Activated CD4-positive, CD25-positive, alpha-beta regulatory T cell treated with anti-CD3 and anti-CD28 coated beads, Interleukin-2, amount 50 U/mL, for 16 hours (primary cell): Measurements from ENCODE around the gene ACCS.

ENCODE experiments used
- DNase-seq: peaks from one replicate; pipeline ENCODE4 v3.0.0-alpha.2; 2020; ENCODE audit warnings: low read depth, low spot score

ACCS gene

DNA sequence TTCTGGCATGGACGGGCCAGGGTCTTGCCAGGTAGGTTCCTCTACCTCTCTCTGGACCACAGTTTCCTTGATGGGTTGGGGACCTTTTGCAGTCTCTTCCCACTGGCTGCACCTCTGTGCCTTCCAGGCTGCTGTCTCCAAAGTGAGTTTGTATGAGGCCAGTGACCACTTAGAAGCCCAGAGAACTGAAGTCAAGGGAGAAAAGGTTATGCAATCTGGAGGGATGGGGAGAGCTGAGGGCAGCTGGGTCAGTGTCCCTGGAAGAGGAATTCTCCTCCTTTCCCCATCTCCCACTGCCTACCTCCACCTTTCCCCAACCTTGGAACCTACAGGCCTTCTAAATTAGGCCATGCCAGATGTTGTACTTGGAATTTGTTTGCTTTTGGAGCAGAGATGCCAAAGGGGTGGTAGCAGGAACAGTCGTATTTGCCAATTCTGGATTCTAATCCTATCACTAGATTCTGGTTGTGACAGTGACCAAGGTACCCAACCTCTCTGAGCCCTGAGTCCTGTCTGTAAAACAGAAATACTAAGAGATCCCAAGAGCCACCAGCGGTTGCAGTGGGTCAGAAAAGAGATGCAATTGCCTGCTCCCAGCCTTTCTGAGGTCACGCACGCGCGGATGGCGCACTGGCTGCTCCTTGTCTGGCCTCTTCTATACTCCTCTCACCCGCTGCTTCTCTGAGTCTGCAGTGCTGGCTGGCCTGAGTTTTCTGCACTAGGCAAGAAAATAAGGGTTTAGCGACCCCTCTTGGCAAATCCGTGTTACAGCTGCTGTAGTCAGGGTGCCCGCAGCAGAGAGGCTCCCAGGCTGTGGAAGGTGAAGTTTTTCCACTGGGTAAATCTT lies 29.0 kb upstream of the ACCS start:
- no peak for DNase-seq

DNA sequence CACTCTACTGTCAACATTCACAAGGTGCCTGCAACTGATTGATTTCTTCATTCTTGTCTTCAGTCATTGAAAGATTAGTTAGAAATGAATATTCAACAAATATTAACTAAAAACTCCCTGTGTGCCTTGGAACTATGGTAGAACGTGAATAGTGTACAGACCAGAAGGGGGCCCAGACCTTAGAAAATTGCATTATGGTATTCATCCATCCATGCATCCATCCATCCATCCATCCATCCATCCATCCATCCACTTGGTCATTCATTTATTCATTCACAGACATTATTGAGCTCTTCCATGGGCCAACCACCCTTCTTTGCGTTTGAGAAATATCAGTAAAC lies 28.4 kb upstream of the ACCS start:
- no peak for DNase-seq

DNA sequence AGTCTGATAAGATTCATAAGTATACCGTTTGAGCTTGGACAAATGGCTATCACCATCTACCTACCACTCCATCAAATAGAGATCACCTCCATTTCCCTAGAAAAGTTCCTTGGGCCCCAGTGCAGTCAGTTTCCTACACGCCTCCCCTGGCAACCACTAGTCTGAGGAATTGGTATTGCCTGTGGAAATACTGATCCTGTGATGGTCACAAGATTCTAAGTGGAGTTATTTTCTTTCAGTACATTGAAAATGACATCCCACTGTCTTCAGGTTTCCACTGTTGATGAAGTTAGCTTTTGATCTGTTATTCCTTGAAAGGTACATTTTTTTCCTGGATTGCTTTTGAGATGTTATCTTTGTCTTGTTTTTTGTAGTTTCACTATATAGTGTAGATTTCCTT lies 22.9 kb upstream of the ACCS start:
- no peak for DNase-seq

DNA sequence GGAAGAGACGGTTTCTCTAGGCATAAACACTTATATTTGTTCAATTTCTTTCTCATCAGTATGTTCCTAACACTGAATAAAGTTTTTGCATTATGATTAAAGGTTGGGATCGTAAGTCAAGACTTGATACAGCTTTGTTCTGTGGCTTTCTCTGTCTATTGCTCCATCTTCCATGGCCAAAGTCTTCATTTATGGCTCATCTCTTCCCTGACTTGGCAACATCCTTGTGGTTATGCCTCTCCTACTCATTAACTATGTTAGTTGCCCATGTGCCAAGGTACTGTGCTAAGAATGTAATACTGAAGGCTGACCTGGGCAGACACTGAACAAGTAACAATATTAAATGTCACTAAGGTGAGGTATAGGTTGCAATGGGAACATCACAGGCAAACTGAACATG lies 19.9 kb upstream of the ACCS start:
- no peak for DNase-seq

DNA sequence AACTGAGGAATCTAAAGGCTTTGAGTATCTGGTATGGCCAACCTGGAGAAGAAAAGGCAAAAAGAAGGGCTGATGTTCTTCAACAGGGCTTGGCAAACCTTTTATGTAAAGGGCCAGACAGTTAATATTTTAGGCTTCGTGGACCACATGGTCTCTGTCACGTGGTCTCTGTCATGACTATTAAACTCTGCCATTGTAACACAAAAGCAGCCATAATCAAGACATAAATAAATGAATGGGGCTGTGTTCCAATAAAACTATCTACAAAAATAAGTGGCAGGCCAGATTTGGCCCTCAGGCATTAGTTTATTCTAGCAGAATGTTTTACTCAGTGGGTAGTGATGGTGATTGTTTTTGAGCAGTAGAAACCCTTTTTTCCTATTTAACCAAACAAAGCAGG lies 18.8 kb upstream of the ACCS start:
- DNase-seq = no peak

DNA sequence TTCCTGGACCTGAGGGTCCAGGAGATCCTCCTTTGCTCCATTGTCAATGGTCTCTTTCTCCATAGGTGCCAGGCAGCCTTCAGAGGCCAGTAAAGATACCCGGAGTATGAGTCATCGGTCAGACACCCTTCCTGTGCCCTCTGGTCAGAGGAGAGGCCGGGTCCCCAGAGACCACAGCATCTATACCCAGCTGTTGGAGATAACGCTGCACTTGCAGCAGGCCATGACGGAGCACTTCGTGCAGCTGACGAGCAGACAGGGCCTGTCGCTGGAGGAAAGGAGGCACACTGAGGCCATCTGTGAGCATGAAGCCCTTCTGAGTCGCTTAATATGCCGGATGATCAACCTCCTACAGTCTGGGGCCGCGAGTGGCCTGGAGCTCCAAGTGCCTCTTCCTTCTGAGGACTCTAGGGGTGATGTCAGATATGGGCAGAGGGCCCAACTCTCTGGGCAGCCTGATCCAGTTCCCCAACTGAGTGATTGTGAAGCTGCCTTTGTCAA lies 18.1 kb upstream of the ACCS start, which contains the start of gene ACCSL:
Gene ACCSL, plus strand, starts transcription at position 51 of the 501 bp plus-strand sequence. Its CDS starts 56 bp downstream, at position 107.
- no peak for DNase-seq

DNA sequence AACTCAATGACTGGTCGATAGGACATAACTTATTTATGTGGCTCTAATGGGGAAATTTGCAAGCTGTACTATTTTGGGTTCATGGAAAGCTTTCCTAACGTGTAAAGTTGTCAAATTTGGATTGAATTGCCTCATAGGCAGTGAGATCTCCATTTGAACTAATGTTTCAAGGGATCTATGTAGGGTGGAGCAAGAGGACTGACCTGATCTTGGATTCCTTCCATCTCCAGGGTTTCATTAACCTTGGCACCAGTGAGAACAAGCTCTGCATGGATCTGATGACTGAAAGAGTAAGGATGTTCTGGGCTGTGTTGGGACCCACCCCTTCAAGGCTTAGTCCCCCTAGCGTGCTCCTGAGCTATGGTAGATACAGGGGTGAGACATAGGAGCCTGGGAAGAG lies 16.2 kb upstream of the ACCS start:
- DNase-seq = no peak

DNA sequence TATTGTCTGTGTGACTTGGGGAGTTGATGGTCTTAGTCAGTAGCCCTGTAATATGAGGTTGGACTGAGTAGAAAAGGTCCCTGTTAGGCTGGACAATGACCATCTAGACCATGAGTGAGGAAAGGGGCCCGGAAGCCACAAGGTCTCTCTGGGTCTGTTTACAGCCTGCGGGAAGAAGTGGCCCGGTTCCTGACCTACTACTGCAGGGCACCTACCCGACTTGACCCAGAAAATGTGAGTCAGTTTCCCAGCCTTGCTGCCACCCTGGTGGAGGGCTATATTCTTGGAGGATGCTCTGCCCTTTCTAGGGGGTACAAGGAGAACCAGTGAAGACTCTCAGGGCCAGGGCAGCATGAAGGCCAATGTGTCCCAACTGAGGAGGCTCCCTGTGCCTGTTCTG lies 14.9 kb upstream of the ACCS start:
- DNase-seq = no peak

DNA sequence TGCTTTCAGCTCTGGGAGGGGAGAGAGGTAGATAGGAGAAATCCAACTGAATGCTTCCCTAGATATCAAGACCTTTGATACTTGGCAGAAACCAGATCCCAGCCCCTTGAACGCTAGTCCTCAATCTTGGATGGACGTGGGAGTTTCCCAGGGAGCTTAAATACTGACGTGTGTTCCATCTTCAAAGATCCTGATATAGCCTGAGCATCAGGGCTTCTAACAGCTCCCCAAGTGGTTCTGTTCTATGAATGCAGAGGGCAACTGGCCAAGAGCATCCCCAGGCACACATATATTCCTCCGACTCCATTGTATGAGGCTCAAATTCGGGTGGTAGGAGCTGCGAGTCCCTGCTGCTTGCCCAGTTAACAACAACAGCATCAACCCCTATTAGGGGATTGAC lies 8.7 kb upstream of the ACCS start:
- DNase-seq = no peak

DNA sequence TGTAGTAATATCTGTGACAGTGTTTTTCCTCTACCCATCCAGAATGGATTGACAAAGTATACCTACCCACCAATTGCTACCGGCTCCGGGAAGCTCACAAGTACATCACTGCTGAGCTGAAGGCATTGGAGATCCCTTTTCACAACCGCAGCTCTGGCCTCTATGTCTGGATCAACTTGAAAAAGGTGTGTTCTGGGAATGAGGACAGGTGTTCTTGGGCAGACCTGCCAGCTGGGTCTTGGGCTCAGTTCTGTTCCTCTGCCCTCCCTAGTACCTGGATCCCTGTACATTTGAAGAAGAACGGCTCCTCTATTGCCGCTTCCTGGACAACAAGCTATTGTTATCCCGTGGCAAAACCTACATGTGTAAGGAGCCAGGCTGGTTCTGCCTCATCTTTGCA lies 7.8 kb upstream of the ACCS start:
- no peak for DNase-seq

DNA sequence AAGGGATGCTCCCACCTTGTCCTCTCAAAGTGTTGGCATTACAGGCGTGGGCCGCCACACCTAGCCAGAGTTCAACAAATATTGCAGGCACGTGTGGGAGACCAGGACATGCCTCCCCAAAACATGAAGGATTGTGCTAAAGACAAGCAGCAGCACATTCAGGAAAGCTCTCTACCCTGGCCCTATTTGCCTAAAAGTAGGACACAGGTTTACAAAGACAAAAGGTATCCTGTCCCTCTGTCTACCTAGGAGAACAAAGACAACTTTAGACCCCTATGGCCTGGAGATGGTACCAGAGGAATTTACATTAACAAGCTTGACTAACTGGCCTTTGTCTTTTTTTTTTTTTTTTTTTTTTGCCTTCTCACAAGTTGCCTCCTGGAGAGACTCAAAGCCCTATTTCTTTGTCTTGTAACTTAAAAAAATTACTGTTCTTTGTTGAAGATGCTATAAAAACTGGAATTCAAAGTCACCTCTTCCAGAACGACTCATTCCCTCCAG lies 859 bp upstream of the ACCS start:
- no peak for DNase-seq

DNA sequence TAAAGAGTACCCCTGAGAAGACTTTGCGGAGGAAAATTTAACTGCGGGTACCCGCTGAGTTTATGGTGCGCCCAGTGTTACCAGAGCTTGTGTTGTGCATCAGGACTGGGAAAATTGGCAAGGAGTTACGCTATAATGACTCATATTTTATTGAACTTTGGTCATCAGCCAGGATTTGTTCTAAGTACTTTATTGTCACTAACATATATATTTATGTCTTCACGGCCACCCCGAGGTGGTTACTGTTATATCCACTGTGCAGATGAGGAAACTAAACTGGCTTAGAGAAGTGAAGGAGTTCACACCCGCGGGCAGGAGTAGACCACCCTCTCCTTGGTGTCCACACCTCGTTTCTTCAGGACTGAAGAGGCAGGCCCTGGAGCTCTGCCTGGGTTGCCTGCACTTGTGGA lies 667 bp downstream of the ACCS start:
- DNase-seq = no peak

DNA sequence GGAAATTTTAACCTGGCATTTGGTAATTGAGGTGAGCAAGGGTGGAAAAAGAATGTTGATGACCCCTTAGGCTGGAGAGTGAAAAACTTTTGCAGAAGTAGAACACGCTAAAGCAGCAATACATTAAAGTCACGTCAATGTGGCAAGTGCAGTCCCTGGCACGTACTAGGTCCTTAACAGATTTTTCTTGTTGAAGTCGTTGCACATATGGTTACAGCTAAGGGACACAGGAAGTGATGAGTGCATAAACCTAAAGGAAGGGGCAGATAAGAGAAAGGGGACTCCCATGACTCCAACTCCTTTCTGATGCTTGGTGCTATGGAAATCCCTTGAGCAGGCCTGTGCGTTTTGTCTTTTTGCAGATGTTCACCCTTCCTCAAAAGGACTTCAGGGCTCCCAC lies 1.2 kb downstream of the ACCS start:
- DNase-seq = no peak

DNA sequence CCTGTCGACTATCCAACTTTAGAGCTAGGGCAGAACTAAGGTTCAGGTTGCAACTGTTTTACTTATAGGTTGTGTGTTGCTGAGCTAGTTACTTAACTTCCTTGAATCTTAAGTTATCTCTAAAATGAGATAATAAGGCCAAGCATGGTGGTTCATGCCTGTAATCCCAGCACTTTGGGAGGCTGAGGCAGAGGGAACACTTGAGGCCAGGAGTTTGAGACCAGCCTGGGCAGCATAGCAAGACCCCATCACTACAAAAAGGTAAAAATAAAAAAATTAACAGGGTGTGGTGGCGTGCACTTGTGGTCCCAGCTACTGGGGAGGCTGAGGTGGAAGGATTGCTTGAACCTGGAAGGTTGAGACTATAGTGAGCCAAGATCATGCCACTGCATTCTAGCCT lies 2.1 kb downstream of the ACCS start:
- DNase-seq = no peak

DNA sequence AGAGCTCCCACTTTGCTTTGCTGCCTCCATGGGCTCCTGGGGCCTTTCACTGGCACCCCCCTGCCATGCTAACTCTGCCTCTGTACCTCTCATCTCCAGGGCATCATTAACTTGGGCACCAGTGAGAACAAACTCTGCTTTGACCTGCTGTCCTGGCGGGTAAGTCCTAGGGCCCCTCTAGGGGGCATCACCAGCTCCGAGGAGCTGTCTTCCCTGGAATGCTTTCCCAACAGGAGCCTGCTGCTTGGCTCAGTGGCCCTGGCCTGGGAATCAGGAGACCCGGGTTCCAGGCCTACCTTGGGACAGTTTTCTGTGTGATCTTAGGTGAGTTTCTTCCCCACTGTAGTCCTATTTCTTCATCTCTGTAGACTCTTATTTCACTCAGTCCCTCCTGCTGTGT lies 5.1 kb downstream of the ACCS start:
- DNase-seq = no peak

DNA sequence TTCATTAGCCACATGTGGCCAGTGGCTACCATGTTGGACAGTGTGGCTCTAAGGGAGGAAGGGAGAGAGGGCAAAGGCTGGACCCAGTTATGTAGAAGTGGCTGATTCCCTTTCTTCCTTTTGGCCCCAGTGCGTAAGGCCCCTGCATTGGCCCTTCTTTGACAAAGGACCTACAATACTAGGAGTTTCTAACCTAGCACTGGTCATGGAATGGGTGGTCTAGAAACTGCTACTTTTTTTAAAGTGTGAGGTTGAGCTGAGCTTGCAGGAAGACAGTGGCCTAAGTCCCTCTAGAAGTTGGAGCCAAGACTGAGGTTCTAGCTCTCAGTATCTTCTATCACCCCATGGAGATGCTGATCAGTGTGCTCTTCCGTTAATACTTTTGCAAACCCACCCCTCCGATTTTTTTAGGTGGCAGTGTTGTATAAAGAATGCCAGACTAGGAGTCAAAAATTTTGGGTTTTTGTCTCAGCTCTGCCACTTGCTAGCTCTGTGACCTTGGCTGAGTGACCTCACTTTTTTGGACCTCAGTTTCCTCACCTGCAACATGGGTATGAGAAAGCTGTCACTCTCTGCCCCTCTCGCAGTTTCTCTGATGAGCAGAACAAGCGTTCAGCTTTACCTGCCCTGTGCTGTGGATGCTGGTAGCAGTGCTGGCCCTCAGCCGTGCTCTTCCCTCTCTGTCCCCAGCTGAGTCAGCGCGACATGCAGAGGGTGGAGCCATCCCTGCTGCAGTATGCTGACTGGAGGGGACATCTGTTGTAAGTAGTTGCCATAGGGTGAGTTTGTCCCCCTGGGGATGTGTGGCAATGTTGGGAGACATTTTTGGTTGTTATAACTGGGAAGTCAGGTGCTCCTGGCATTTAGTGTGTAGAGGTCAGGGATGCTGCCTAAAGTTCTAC lies 6.9 kb downstream of the ACCS start:
- DNase-seq = no peak

DNA sequence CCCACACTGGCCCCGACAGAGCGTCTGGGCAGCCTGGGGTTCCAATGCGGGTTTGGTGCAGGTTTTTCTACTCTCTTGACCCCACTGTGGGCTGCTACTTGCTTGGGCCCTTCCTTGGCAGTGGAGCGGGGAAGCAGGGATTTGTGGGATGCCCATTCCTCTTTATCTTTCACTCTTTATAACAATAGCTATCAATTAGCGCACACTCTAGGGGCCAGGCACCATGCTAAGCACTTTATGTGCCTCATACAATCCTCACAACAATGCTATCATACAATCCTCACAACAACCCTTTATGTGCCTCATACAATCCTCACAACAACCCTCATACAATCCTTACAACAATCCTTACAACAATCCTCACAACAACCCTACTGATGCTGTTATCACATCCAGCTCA lies 12.7 kb downstream of the ACCS start:
- DNase-seq = no peak

DNA sequence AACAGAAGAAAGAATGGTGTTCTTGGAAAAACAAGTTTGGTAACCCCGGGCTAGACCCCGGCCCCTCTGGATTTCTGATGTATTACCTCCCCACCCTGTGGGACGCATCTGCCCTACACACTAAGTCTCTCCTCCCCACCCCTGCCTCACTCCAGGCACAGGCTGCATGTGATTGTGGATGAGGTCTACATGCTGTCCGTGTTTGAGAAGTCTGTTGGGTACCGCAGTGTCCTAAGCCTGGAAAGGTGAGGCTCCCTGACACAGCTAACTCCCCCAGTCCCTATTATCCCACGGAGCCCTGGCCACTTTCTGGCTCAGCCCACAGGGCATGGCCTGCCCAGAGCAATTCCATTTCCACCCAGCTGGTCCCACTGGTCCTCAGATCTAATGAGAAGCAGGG lies 13.3 kb downstream of the ACCS start:
- DNase-seq = no peak

DNA sequence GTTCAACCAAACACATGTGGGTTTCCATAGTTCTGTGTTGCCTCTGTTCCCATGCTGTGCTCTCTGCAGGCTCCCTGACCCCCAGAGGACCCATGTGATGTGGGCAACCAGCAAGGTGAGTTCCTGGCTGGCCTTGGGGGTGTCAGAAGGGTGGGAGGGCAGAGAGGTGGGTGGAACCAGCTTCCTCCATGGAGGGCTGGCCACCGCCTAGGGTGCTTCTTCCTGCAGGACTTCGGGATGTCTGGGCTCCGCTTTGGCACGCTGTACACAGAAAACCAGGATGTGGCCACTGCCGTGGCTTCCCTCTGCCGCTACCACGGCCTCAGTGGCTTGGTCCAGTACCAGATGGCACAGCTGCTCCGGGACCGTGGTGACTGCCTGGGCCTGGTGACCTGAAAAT lies 14.9 kb downstream of the ACCS start:
- DNase-seq = no peak

DNA sequence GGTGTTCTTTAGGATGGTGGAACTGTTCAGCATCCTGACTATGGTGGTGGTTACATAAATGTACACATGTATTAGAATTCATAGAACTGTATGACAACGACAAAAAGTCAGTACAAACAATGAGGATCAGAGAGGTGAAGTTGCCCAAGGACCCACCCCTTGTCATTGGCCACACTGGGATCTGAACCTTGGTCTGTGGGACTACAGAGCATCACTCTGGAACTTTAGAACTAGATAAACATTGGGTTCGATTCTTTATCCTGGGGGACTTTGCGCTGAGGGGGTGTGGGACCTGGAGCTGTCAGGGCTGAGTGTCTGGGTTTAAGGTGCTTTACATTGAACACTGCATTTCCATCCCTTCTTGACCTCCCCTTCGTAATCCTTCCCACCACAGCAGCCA lies 16.6 kb downstream of the ACCS start:
- DNase-seq = no peak

DNA sequence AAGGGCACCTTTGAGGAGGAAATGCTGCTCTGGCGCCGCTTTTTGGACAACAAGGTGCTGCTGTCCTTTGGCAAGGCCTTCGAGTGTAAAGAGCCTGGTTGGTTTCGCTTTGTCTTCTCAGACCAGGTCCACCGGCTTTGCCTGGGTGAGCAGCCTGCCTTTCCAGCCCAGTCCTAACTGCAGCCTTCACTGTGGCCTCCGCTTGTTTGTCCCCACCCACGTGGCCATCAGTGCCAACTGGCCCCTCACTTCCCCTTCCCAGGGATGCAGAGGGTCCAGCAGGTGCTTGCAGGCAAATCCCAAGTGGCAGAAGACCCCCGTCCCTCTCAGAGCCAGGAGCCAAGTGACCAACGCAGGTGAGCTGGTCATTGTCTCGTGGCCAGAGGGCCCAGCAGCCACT lies 17.4 kb downstream of the ACCS start:
- no peak for DNase-seq

DNA sequence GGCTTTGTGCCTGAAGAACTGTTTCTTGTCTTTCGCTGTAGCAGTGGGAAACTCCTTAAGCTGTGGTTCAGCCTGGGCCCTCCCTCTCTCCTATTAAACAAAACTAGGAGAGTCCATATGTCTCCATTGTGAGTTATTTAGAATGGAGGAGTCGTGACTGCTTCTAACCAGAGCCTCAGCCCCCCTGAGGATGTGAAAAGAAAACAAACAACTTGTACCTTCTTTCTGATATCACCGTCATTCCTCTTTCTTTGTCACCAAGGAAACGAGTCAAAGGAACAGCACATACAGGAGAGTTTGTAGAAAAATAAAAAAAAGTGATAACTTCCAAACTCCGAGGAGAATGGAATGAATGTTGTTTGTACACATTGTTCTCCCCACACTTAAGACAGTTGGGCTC lies 17.8 kb downstream of the ACCS start:
- DNase-seq = no peak

DNA sequence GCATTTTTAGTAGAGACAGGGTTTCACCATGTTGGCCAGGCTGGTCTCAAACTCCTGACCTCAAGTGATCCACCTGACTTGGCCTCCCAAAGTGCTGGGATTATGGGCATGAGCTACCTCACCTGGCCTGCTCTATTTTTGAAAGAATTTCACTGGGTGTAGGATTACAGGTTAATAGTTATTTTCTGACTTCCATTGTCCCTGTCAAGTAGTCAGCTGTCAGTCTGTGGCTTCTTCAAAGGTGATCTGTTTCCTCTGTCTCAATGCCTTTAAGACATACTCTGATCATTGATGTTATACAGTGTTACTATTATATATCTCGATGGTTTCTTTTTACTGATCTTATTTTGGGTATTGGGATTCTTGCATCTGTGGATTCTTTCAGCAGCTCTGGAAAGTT lies 19.3 kb downstream of the ACCS start:
- no peak for DNase-seq
